ENCODE data around the gene TBCE. TPM values are rescaled to one million over a fixed set of nuclear protein-coding genes. Genes with fewer than 3 reads are reported as not detected.

The TBCE gene
- total and polyA plus RNA-seq, 2 donors (not counting 1 experiment from before 2014, with no cell fraction given) = 15.2 to 22.1 TPM

- no peak overlapping the region for H3K27ac ChIP-seq (ENCODE audit: low read length in 2 of 2)
- H3K27ac Mint-ChIP-seq = no peak overlapping the region
- no peak overlapping the region for H3K4me2 ChIP-seq (replicated peaks; ENCODE audit: low read depth, low read length, poor library complexity, severe bottlenecking)
- POLR2A ChIA-PET = no interaction called here
- no peak overlapping the region for H3K4me3 ChIP-seq (ENCODE audit: control extremely low read depth in 1 of 5, extremely low read depth in 1 of 5, insufficient read depth in 1 of 5, low read depth in 2 of 5, low read length in 4 of 5)
- no peak overlapping the region for H2AFZ ChIP-seq (ENCODE audit: insufficient read depth, low read depth, low read length, poor library complexity, severe bottlenecking)
- CTCF ChIA-PET = interaction anchor here (1.4 kb wide), 1 partner anchor 9 kb away, joined by 6 read pairs; no protein-coding TSS in a partner anchor
- H3K9me3 ChIP-seq (ENCODE audit: control extremely low read depth in 1 of 3, control insufficient read depth in 2 of 3, insufficient read depth in 1 of 3, low read length in 2 of 3) = no peaks in the 10 kb centered on the region
- no peaks in the 10 kb centered on the region for H3K27me3 Mint-ChIP-seq
- no peak for DNase-seq
- no peak for ATAC-seq (ENCODE audit: low read depth)
- intact Hi-C loops (cut with micrococcal nuclease) = no loop called here
- no peaks in the 10 kb centered on the region for H3K9me3 Mint-ChIP-seq (ENCODE audit: insufficient read depth)
- H3K27me3 ChIP-seq (replicated peaks in 1 of 4; ENCODE audit: control extremely low read depth in 1 of 4, control insufficient read depth in 3 of 4, insufficient read depth in 4 of 4, low read length in 3 of 4) = no peaks in the 10 kb centered on the region
- no peak for TF ChIP-seq EZH2 (IDR thresholded peaks at IDR 0.05; ENCODE audit: borderline replicate concordance, insufficient read depth, low read depth, low read length, poor library complexity, severe bottlenecking)
- TF ChIP-seq, protein P1, sequence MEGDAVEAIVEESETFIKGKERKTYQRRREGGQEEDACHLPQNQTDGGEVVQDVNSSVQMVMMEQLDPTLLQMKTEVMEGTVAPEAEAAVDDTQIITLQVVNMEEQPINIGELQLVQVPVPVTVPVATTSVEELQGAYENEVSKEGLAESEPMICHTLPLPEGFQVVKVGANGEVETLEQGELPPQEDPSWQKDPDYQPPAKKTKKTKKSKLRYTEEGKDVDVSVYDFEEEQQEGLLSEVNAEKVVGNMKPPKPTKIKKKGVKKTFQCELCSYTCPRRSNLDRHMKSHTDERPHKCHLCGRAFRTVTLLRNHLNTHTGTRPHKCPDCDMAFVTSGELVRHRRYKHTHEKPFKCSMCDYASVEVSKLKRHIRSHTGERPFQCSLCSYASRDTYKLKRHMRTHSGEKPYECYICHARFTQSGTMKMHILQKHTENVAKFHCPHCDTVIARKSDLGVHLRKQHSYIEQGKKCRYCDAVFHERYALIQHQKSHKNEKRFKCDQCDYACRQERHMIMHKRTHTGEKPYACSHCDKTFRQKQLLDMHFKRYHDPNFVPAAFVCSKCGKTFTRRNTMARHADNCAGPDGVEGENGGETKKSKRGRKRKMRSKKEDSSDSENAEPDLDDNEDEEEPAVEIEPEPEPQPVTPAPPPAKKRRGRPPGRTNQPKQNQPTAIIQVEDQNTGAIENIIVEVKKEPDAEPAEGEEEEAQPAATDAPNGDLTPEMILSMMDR (IDR thresholded peaks at IDR 0.05) = no peak
- H3K4me1 Mint-ChIP-seq = peaks cover 22% of the 10 kb centered on the region
- no peak overlapping the region for H3K9ac ChIP-seq (ENCODE audit: low read length)
- H3K36me3 ChIP-seq (replicated peaks in 1 of 2; ENCODE audit: control extremely low read depth in 1 of 2, control insufficient read depth in 1 of 2, extremely low read depth in 1 of 2, insufficient read depth in 2 of 2, low read length in 1 of 2) = no peaks in the 10 kb centered on the region
- WGBS (ENCODE audit: insufficient coverage) = 93% methylated on average over 4 of the region's 8 CpGs
- no peaks in the 10 kb centered on the region for H4K20me1 ChIP-seq (ENCODE audit: control insufficient read depth, insufficient read depth, low read length, poor library complexity, severe bottlenecking)
- H3K4me3 Mint-ChIP-seq = no peak overlapping the region
- peaks cover 3 to 8% of the 10 kb centered on the region in 2 donors for H3K4me1 ChIP-seq (ENCODE audit: control insufficient read depth in 2 of 2, insufficient read depth in 2 of 2, low read length in 2 of 2)
- H3K79me2 ChIP-seq (ENCODE audit: control insufficient read depth, insufficient read depth, low read length) = peaks cover 11% of the 10 kb centered on the region
Measured at GRCh38 chr1:235424092-235424491, 56.9 kb downstream of the TBCE start.

DNA sequence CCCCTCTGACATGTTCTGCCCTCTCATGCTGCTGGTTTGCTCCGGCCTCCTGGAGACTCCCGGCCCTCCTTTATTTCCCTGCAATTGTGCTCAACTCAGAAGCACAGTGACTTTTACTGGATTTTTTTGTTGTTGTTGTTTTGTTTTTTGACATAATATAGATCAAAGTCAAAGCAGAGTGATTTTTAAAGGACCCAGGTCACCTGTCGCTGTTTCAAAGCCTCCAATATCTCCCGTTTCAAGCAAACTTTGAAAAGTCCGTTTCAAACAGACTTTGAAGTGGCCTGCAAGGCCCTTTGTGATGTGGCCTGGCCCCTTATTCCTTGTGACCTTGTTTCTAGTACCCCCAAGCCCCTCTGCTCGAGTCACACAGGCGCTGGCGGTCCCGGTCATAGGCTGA, 58.1 kb downstream of the TBCE start:
- WGBS (ENCODE audit: insufficient coverage) = 97% methylated on average over 7 of the region's 9 CpGs
- Histone ChIP-seq H3K36me3 (replicated peaks in 1 of 2; ENCODE audit: control extremely low read depth in 1 of 2, control insufficient read depth in 1 of 2, extremely low read depth in 1 of 2, insufficient read depth in 2 of 2, low read length in 1 of 2) (peaks cover 0 to 3% of the 10 kb centered on the region in 2 experiments), H3K9ac (ENCODE audit: low read length) (no peak overlapping the region), H3K4me2 (replicated peaks; ENCODE audit: low read depth, low read length, poor library complexity, severe bottlenecking) (no peak overlapping the region), H3K27me3 (replicated peaks in 1 of 4; ENCODE audit: control extremely low read depth in 1 of 4, control insufficient read depth in 3 of 4, insufficient read depth in 4 of 4, low read length in 3 of 4) (no peaks in the 10 kb centered on the region), H3K27ac (ENCODE audit: low read length in 2 of 2) (no peak overlapping the region), H3K79me2 (ENCODE audit: control insufficient read depth, insufficient read depth, low read length) (peaks cover 11% of the 10 kb centered on the region), H3K9me3 (ENCODE audit: control extremely low read depth in 1 of 3, control insufficient read depth in 2 of 3, insufficient read depth in 1 of 3, low read length in 2 of 3) (no peaks in the 10 kb centered on the region), H2AFZ (ENCODE audit: insufficient read depth, low read depth, low read length, poor library complexity, severe bottlenecking) (no peak overlapping the region), H3K4me1 (ENCODE audit: control insufficient read depth in 2 of 2, insufficient read depth in 2 of 2, low read length in 2 of 2) (peaks cover 3 to 8% of the 10 kb centered on the region in 2 donors), H4K20me1 (ENCODE audit: control insufficient read depth, insufficient read depth, low read length, poor library complexity, severe bottlenecking) (no peaks in the 10 kb centered on the region), H3K4me3 (ENCODE audit: control extremely low read depth in 1 of 5, extremely low read depth in 1 of 5, insufficient read depth in 1 of 5, low read depth in 2 of 5, low read length in 4 of 5) (no peak overlapping the region)
- POLR2A ChIA-PET = no interaction called here
- CTCF ChIA-PET = interaction anchor here (3.1 kb wide), 1 partner anchor 9 kb away, joined by 20 read pairs; no protein-coding TSS in a partner anchor
- no peak overlapping the region for H3K4me3 Mint-ChIP-seq
- TF ChIP-seq, protein P1 (IDR thresholded peaks at IDR 0.05) = no peak
- TF ChIP-seq EZH2 (IDR thresholded peaks at IDR 0.05; ENCODE audit: borderline replicate concordance, insufficient read depth, low read depth, low read length, poor library complexity, severe bottlenecking) = no peak
- H3K4me1 Mint-ChIP-seq = peaks cover 22% of the 10 kb centered on the region
- H3K9me3 Mint-ChIP-seq (ENCODE audit: insufficient read depth) = no peaks in the 10 kb centered on the region
- intact Hi-C loops (cut with micrococcal nuclease) = no loop called here
- H3K27ac Mint-ChIP-seq = no peak overlapping the region
- no peaks in the 10 kb centered on the region for H3K27me3 Mint-ChIP-seq
- DNase-seq (no peak), ATAC-seq (ENCODE audit: low read depth) (no peak)

Measured in B cell (primary cell).